ENCODE measurements around the gene PRPF40B.
"Not testable (repeated sequence)": the region's sequence is repeated elsewhere in the genome, so short reads cannot be mapped to it uniquely, and the experiment has no call there.

The PRPF40B gene

DNA sequence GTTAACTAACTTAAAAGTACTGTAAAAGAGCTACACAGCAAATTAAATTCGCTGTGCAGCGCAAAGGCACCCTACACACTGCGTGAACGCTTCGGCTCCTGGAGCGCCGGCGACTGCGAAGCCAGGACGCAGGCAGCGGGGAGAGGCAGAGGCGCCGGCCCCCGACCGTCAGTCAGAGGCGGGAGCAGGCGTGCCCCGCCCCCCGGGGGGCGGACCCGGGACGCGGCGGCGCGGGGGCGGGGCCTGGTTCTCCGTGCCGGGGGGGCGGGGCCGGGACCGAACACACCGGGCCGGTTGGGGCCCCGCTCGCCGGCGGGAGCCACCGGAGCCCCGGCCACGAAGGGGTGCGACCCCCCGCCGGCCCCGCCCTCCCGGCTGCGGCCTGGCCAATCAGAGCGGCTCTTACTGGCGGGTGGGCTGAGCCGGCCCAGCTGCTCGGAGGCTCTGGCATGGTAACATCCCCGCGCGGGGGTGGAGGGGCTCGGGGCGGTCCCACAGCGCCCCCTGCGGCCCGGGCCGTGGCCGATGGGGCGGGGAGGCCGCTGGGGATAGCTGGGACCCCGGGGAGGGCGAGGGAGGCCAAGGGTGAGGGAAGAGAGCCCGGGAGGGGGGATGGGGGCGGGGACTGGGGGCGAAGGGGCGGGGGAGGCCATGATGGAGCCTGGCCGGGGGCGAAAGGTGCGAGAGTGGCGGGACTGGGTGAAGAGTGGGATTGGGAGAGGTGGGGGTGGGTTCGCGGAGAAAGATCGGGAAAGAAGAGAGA lies at the start of gene PRPF40B:
TSS of gene PRPF40B (plus strand) at position 420 of the 763 bp plus-strand sequence. CDS start at position 450, 30 bp downstream.
- peak; percentile 74 for DNase-seq (ENCODE audit: low read depth)

DNA sequence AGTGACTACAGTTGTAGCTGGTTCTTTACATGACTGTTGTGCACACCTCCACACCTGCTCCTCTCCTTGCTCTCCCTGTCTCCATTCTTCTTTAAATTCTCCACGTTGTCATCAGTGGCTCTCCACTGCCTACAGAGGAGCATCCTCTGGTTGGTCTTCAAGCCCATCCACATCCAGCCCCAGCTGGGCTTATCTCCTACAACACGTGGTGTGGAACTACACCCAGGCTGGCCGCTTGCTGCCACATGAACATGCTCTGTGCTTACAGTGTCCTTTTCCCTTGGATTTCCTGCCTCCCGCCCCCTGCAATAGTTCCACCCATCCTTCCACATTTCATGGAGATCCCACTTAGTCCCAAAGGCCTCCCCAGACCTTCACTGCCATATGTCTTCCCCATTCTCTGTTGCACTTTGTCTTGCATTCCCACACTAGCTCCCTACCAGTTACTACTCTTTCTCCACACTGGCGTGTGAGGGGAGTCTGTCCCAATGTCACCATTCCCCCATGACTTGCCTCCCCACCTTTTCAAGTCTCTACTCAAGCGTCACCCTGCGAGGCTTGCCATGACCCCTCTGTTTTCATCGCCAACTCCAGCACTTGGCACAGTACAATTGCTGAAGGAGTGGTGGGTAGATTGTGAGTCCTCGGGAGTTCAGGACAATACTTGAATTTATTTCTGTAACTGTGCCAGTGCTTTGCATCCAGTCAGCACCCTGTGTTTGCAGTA lies 45.6 kb upstream of the PRPF40B start:
- no peak for DNase-seq (ENCODE audit: low read depth)

DNA sequence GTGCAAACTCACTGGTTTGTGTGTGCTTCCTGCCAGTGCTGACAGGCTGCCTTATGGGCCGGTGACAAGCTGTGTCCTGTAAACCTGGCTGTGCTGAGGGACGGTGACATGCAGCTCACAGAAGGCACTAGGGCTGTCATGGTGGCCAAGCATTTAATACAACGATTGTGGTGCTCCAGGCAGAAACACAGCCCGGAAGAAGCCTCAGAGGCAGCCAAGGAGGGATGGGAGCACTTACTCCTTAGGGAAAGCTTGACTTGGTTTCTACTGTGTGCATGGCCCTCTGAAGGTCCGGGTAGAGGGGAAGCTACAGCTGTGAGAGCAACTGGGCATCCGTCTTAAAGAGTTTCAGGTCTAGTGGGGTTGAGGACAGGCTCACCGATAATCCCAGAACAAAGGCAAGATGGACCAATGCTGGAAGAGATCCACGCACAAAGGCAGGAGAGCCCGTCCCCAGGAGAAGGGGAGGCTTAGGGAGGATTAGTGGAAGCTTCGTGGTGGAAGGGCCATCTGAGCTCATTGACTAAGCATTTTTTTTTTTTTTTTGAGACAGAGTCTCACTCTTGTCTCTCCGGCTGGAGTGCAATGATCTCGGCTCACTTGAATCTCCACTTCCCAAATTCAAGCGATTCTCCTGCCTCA lies 44.8 kb upstream of the PRPF40B start:
- no peak for DNase-seq (ENCODE audit: low read depth)

DNA sequence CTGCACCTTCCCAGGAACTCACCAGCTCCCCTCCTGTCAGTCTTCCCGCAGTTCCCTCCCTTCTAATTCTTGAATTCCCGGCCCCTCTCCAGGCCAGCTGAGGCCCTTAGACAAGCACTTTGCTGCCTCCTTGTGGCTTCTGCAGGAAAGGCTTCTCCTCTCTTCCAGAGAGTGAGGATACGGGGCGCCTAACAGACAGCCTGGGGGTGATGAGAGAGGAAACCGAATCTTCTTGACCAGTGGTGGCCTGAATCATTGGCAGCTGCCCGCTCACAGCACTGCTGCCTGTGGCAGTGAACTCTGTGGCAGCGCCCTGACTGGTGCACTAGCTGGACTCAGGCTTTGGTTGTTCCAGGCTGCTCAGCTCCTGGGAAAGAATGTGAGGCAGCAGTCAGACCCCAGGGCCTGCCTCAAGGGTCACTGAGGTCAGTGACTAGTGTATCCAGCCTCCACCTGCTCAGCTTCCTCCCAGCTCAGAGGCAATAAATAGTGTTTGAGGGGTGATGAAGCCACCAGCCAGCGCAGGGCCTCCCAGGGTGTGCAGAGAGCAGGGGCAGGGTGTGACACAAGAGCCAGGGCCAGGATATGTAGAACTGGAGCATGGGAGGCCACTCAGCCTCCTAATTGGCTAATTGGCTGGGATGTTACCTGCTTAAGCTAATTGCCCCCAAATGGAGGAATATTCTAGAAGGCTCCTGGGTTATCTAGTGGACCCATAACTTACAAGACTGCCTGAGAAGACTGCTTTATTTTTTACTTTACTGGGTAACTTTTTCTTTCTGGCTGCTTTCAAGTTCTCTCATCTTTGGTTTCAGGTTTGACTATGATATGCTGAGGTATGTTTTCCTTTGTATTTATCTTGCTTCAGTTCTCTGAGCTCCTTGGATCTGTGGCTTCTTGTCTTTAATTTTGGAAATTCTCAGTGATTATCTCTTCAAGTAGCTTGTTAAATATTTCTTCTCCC lies 42.5 kb upstream of the PRPF40B start:
- peak; percentile 31 for DNase-seq (ENCODE audit: low read depth)

DNA sequence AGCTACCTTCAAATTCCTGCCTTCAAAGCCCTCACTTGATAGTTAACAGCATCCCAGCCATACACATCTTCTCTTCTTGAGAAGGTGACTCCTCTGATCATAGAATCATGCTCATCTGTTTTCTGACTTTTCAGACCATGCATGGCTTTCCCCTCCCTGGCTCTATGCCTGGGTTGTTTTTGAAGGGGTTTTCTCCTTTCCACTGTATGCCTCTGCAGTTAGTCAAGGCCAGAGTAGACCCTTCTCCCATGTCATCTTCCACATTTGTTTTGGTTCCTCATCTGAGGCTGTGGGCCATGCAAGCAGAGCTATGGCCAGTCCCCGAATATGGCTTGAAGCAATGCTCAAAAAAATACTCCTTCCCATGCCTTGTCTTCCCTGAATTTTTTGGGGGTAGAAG lies 41.2 kb upstream of the PRPF40B start:
- no peak for DNase-seq (ENCODE audit: low read depth)

DNA sequence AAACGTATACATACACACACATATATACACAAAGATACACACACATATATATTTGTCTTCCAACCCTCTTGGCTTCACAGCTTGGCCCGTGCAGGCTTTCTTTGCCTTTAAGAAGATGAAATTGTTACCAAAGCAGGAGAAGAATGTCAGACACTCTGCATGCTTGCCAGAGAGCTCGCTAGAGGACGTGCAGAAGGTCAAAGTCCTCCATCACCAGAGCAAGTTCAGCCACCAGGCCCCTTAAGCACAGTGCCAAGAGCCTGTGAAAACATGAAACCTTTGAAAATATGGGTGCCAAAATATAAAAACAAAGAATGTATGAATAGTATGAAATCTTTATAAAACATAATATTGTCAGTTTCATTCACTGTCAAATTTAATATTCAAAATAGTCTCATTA lies 40.5 kb upstream of the PRPF40B start:
- no peak for DNase-seq (ENCODE audit: low read depth)

DNA sequence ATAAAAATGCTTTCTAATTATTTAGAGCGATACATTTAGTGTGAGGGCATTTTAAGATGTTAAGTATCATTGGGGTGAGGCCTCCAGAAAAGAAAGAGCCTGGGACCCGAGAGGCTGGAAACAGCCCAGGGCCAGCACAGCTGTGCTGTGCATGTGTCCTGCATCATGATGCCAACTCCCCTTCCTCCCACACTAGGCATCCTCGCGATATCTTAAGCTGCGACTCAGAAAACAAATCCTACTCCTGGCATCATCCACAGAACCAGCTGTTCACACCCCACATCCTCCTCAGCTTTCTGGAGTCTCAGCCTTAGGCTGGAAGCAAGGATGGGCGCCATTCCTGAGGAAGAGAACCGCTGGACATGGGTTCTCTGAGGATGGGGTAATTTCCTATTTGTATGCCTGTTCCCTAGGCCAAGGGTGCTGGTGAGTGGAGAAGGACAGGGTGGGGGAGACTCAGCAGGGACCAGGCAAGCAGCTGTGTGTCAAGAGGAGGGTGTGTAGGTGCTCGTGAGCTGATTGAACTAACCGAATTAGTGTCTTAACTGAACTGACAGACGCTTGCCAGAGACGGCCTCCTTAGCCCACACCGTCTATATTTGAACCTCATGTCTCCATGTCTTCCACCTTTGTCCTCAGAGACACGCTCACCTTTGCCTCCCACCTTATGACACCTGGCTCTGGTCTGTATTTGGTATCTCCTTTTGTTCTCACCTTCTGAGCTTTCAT lies 39.8 kb upstream of the PRPF40B start:
- DNase-seq (ENCODE audit: low read depth) = no peak

DNA sequence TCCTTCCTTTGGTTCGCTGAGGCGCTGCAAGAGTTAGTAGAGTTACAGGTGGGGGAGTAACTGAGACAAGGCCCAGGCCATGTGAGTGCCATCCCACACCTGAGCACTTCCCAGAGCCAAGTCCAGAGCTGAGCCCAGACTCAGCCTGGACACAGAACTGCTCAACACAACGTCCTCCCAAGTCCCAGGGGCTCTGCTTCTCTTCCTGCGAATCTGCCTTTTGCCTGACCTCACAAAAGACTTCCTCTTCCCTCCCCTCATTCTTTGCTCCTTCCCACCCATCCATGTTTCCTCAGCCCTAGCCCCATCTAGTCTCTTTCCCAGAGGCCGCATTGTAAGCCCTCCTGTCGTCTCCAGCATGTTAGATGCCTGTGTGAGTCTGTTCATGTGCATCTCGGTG lies 38.8 kb upstream of the PRPF40B start:
- DNase-seq (ENCODE audit: low read depth) = no peak

DNA sequence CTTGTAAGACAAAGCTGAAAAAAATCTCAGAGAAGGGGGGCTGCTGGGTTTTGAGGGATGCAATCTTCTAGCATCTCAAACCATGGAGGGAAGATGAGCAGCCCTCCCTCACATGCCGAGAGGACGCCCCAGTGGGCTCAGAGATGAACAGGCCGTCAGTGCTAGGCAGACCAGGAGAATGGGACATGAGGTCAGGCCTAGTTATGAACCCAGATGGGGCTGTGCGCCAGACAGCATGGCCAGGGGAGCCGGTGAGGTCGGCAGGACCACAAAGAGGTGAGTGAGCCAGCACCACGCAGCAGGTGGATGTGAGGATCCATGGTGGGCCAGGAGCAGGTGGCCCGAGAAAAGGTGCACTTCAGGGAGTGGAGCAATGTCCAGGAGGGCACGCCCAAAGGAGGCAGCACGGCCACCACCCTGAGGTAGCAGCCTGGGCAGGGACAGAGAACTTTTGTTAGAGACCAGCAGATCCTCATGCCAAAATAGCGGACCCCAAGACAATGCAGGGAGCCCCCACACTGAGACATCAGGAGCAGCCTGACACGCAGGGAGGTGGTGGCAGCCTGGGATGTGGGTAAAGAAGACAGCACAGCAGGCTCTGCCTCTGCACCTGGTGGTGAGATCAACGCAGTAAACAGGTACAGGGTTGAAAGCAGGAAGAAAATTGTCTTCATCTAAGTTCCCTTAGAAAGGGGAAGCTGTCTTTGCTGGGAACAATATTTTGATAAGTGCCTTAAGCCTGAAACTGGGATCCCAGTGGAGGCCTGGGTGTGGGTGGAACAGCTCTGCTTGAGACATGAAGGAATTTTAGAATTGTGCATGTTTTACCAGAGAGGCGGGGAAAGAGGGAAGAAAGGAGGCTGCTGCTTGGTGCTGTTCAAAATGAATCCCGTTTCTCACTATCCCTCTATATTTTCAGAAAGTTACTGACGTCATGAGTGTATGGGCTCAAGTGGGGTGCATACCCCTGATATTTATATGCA lies 37.6 kb upstream of the PRPF40B start:
- no peak for DNase-seq (ENCODE audit: low read depth)

DNA sequence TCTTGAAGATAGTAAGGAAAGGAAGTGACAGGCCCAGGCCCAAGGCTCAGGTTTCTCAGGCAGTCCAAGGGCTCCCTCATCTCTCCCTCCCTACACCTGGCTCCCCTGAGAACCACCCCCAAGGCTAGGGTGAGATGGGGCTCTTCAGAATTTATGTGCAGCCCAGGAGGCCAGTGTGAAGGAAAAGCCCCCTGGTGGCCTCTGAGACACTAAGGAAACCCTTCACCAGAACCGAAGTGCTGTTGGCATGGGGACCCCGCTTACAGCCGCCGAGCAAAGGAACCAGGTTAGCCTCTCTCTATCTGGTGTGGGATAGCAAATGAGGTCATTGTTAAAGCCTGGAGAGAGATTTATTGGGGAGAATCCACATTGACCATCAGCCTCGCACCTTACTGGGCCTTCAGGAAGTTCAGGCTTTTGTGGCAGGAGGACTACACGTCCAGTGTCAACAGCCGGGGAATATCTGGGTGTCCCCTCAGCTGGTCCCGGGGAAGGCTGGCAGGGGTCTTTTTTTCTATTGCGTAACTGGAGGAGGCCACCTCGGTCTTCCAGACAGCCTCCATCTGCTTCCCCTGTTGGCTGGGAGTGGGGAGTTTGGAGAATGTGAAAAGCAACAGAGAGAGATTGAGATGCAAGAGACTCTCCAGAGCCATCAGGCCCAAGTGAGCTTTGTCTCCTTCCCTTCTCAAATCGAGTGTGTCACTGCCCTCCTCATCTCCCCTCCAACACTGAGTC lies 36.0 kb upstream of the PRPF40B start:
- DNase-seq (ENCODE audit: low read depth) = no peak

DNA sequence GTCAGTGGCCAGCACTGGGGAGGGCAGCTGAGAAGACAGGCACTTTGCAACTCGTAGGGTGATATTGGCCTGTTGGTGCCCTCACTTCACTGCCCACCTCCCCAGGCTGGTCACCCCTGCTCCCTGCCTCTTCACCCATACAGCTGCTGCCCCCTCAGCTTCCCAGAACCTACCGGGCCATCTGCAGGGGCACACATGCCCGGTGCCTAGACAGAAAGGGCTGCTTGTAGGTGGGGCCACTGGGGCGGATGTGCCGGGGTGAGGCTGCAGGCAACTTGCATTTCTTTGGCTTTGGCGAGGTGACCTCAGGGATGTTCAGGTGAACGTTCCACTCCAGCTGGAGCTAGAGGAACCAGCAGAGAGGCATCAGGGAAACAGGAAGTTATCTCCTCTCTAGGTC lies 35.1 kb upstream of the PRPF40B start:
- DNase-seq (ENCODE audit: low read depth) = no peak

DNA sequence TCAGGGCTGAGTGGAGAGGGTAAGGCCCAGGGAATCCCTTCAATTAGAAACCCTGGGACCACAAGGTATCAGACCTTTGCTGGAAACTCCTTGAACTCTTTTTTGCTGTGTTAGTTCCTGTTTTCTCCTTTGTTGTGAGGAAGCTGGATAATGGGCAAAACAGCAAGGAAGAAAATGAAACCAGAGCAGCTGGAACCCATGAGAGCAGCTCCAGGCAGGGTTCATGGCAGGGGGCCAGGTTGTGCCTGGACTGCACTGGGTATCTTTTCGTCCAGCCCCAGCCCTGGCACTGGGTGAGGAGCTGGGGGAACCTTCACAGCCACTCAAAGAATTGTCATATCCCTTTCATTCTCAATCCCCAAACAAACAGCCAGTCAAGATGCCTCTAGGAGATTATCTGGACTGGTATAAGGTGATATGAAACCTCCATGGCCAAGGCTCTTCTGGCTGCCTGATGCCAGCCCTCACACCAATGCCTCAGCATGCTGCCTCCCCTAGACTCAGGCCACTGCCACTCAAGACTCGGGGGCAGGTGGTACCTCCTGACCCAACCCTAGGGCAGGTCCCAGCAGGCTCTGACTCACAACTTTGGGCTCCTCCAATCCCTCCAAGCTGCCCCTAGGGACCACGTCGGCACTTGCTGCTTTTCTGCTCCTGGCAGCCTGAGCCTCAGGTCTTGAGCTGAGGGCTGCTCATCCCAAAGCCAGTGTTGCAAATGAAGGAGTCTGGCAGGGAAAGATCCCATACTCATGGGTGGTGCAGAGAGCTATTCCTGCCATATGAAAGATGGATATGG lies 34.4 kb upstream of the PRPF40B start:
- DNase-seq (ENCODE audit: low read depth) = no peak

DNA sequence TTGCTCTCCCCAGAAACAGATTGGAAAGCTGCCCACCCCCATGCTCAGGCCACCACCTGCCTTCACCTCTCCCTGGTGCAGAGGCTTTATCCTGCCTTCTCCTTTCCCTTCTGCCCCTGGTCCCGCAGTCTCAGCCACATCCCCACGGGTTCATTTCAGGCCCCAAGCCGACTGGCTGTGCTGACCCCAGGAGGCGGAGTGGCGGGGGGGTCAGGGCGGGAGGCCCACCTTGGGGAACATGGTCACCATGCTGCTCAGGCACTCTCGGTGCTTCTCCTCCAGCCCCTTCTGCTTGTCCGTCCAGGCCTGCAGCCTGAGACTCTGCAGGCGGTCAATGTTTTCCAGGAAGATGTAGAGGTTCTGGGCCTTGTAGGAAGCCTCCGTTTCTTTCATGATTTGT lies 24.8 kb upstream of the PRPF40B start:
- no peak for DNase-seq (ENCODE audit: low read depth)

DNA sequence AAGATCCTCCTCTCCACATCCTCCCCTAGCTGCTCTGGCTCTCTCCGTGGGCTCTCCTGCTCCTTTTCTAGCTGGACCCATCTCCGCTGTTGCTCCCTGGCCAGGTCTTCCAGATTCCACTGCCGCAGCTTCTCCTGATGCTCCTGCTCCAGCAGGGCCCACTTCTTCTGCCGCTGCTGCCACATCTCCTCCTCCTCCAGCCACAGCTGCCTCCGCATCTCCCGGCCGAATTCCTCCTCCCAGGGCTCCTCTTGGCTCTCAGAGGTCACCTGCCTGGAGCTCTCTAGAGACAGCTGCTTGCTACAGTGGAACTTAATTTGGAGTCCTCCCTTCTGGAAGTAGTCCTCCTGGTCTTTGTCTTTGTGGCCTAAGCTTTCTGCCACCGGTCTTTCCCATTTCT lies 23.4 kb upstream of the PRPF40B start:
- no peak for DNase-seq (ENCODE audit: low read depth)

DNA sequence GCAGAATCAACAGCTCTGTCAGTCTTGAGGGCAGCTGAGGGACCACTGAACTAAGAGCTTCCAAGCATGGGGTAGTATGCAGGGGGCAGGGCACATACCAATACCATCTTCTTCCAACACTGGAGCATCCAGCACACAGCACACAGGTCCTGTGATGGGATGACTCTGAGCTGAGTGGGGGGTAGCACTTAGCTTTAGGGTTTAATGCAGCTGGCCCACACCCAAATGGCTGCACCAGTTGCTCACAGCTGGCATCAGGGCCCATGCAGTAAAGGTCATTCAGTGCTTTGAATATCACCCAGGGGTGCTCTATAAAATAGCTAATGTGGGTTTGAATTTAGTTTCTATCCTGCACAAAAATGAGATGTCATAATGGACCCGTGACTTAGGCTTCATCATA lies 19.6 kb upstream of the PRPF40B start:
- no peak for DNase-seq (ENCODE audit: low read depth)

DNA sequence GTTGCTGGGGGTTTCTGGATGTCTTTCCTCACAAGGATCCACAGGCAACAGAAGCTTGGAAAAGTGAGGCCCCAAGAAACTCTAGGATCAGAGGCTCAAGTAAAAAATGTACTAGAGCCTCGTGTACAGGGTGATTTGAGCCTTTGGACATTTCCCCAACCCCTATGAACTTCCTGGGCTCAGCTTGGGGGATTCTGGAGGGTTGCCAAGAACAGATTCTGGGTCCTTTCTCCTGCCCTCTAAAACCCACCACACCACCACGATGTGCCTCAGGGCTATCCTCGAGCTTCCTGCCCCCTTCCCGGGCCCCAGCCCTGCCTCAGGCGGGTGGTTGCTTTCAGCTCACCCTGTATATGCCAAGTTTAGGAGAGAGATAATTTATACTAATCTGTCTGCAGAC lies 18.5 kb upstream of the PRPF40B start:
- no peak for DNase-seq (ENCODE audit: low read depth)

DNA sequence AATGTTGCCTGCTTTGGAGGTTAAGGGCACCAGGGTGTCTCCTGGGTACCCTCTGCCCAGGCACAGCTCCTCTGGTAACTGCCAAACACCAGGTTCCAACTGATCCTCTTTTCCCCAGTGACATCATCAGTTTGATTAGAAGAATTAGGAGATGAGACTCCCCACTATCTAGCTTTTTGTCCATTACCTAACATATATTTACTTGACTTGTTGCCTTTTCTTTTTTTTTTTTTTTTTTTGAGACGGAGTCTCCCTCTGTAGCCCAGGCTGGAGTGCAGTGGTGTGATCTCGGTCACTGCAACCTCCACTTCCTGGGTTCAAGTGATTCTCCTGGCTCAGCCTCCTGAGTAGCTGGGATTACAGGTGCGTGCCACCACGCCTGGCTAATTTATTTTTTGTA lies 17.8 kb upstream of the PRPF40B start, which contains the start of gene FAM186B:
TSS of gene FAM186B (minus strand) at position 101 of the 400 bp plus-strand sequence. CDS start 162 bp downstream, outside the sequence.
- not testable (repeated sequence) for DNase-seq (ENCODE audit: low read depth)
